ENCODE measurements around the gene SCN10A. TPM values are rescaled to one million over a fixed set of nuclear protein-coding genes. Genes with fewer than 3 reads are reported as not detected.

The SCN10A gene
- total RNA-seq, 1 donor from 2014 or later: not detected

DNA sequence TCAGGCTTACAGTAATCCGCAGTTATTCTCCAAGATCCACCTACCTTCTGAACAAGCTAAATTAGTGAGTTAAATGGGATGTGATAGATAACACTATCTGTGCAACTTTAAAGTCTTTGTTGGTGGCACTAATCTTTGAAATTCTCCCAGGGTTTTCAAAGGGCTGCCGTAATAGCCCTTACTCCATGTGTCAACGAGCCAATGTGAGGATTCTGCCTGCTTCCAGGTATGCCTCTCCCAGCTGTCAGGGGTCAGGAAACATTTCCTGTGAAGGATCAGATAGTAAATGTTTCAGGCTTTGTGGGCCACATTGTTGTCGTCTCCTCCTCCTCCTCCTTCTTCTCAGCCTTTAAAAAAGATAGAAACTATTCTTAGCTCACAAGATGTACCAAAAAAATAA is 146.3 kb downstream of the SCN10A start:
- ATAC-seq: no peak
- TF ChIP-seq CTCF (IDR thresholded peaks at IDR 0.05): no peak

DNA sequence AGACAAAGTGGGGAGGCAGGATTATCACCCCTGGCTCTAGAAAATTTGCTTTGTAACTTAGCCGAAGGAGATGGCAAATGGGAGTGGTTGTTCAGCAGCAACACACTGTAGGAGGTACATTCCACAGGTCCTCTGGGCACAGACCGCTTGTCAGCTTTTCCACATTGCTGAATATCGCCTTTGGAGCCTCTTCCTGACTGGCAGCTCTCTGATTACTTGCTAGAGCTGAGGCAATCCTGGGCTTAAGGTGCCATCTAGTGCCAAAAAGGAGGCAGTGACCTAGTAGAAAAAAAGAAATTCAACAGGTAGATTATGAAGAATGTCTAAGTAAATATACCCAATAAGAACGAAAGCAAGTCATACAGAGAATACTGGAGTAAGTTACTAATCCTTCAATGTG is 153.5 kb downstream of the SCN10A start:
- Histone ChIP-seq H3K36me3 (no peaks in the 10 kb centered on the region), H3K27me3 (ENCODE audit: low read depth) (peaks cover 27% of the 10 kb centered on the region), H3K27ac (no peak overlapping the region), H3K4me3 (no peak overlapping the region), H3K4me1 (no peaks in the 10 kb centered on the region), H3K9me3 (peaks cover 5% of the 10 kb centered on the region)
- no peak for ATAC-seq
- TF ChIP-seq CTCF (IDR thresholded peaks at IDR 0.05): no peak
- intact Hi-C loops (cut with DNase I): no loop called here
- no peak for DNase-seq

More for the DNA sequence above, 146.3 kb downstream of the SCN10A start:
- no peaks in the 10 kb centered on the region for H3K4me1 ChIP-seq
- no peak for DNase-seq
- no peaks in the 10 kb centered on the region for H3K27me3 ChIP-seq (ENCODE audit: low read depth)
- intact Hi-C loops (cut with DNase I): no loop called here
- no peak overlapping the region for H3K27ac ChIP-seq
- H3K36me3 ChIP-seq: no peaks in the 10 kb centered on the region
- no peaks in the 10 kb centered on the region for H3K9me3 ChIP-seq
- H3K4me3 ChIP-seq: no peak overlapping the region

DNA sequence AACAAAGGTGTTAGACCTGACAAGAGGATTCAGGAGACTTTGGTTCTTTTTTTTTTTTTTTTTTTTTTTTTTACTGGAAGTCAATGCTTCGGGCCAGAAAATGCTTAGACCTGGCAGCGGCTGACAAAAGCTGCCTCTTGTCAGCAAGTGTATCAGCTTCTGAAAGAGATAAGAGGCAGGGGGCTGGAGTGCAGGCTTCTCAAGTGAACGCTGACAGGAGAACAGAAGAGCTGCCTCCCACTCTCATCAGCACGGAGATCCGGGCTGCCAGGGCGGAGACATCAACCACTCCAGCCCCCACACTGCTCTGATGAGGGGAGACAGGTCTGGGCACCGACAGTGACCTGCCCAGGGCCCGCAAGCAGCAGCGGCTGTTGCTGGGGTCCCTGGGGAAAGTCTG is 157.2 kb downstream of the SCN10A start:
- H3K4me3 ChIP-seq: no peak overlapping the region
- ATAC-seq: no peak
- H3K27me3 ChIP-seq (ENCODE audit: low read depth): peaks cover 60% of the 10 kb centered on the region
- H3K9me3 ChIP-seq: peaks cover 5% of the 10 kb centered on the region
- H3K4me1 ChIP-seq: no peaks in the 10 kb centered on the region
- TF ChIP-seq CTCF (IDR thresholded peaks at IDR 0.05): no peak
- H3K36me3 ChIP-seq: no peaks in the 10 kb centered on the region
- no peak overlapping the region for H3K27ac ChIP-seq
- DNase-seq: no peak
- intact Hi-C loops (cut with DNase I): loop anchor here (10.0 kb wide), 1 partner anchor 134 kb away; no protein-coding TSS in a partner anchor

GRCh38 chr3:38657369-38657768 is 158.6 kb downstream of the SCN10A start:
- no peak for DNase-seq
- Histone ChIP-seq H3K4me1 (no peaks in the 10 kb centered on the region), H3K4me3 (no peak overlapping the region), H3K9me3 (peaks cover 5% of the 10 kb centered on the region), H3K27ac (no peak overlapping the region), H3K36me3 (no peaks in the 10 kb centered on the region), H3K27me3 (ENCODE audit: low read depth) (peaks cover 62% of the 10 kb centered on the region)
- no peak for ATAC-seq
- intact Hi-C loops (cut with DNase I): loop anchor here (10.0 kb wide), 1 partner anchor 133 kb away; no protein-coding TSS in a partner anchor
- TF ChIP-seq CTCF (IDR thresholded peaks at IDR 0.05): no peak

- Histone ChIP-seq H3K27me3 (ENCODE audit: low read depth) (peaks cover 75% of the 10 kb centered on the region), H3K9me3 (no peaks in the 10 kb centered on the region), H3K27ac (no peak overlapping the region), H3K36me3 (no peaks in the 10 kb centered on the region), H3K4me1 (peaks cover 3% of the 10 kb centered on the region), H3K4me3 (no peak overlapping the region)
- ATAC-seq: no peak
- TF ChIP-seq CTCF (IDR thresholded peaks at IDR 0.05): peak; percentile 28
- no peak for DNase-seq
- intact Hi-C loops (cut with DNase I): loop anchor here (10.0 kb wide), 1 partner anchor 131 kb away; no protein-coding TSS in a partner anchor
Observed at GRCh38 chr3:38655708-38656300, 160.2 kb downstream of the SCN10A start.
